ENCODE data around the gene TBC1D7. TPM values are rescaled to one million over a fixed set of nuclear protein-coding genes. Genes with fewer than 3 reads are reported as not detected.

The TBC1D7 gene
- total RNA-seq, 1 experiment from 2014 or later, result 29.2 TPM

- Histone ChIP-seq H3K4me3 (no peak overlapping the region), H4K20me1 (ENCODE audit: insufficient read depth) (no peaks in the 10 kb centered on the region), H3K9me2 (ENCODE audit: insufficient read depth) (no peaks in the 10 kb centered on the region), H3K4me1 (replicated peaks; ENCODE audit: insufficient read depth) (no peaks in the 10 kb centered on the region), H3K27me3 (ENCODE audit: insufficient read depth, low read depth) (no peaks in the 10 kb centered on the region), H3K79me2 (ENCODE audit: low read depth) (no peaks in the 10 kb centered on the region), H3K36me3 (ENCODE audit: low read depth) (no peaks in the 10 kb centered on the region), H3K9me3 (ENCODE audit: insufficient read depth, low read depth) (no peaks in the 10 kb centered on the region), H2AFZ (no peak overlapping the region), H3K4me2 (no peak overlapping the region), H3K27ac (no peak overlapping the region), H3F3A (ENCODE audit: insufficient read depth, low read depth) (no peaks in the 10 kb centered on the region)
- POLR2A ChIA-PET (ENCODE audit: unreplicated experiment), result no interaction called here
- intact Hi-C loops (cut with micrococcal nuclease; ENCODE audit: unreplicated experiment), result no loop called here
- CTCF ChIA-PET, result no interaction called here
- TF ChIP-seq EZH2 (IDR thresholded peaks at IDR 0.05; ENCODE audit: low read depth) (no peak), CTCF (conservative IDR thresholded peaks at IDR 0.05) (no peak)
- no TSS peak for BruUV-seq (replicated peaks)
- no peak for DNase-seq
Measured at GRCh38 chr6:13287104-13287503, 41.2 kb downstream of the TBC1D7 start.

DNA sequence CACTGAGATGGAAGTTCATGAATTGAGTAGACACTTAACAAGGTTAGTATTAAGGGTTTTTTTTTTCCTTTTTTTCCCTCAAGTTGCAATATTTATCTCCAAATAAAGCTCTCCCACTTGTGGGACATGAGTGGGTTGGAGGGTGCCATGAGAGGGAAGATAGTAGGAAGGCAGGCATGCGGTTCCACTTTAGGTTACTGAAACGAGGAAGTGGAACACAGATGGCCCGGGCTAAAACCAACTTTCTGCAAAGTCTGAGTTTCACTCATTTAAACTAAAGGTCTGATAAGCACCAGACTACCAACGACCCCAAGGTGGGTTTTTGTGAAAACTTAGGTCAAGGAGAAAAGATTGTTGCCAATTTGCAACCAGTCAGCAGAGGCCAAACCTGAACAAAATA is 42.2 kb downstream of the TBC1D7 start:
- no peaks in the 10 kb centered on the region for H3K4me1 ChIP-seq (replicated peaks; ENCODE audit: insufficient read depth)
- no peaks in the 10 kb centered on the region for H3K36me3 ChIP-seq (ENCODE audit: low read depth)
- H2AFZ ChIP-seq, result no peak overlapping the region
- H3F3A ChIP-seq (ENCODE audit: insufficient read depth, low read depth), result no peaks in the 10 kb centered on the region
- H3K79me2 ChIP-seq (ENCODE audit: low read depth), result no peaks in the 10 kb centered on the region
- H3K4me3 ChIP-seq, result no peak overlapping the region
- intact Hi-C loops (cut with micrococcal nuclease; ENCODE audit: unreplicated experiment), result no loop called here
- no TSS peak for BruUV-seq (replicated peaks)
- ChIA-PET POLR2A (ENCODE audit: unreplicated experiment) (no interaction called here), CTCF (no interaction called here)
- no peak overlapping the region for H3K4me2 ChIP-seq
- H3K27ac ChIP-seq, result no peak overlapping the region
- no peaks in the 10 kb centered on the region for H3K9me3 ChIP-seq (ENCODE audit: insufficient read depth, low read depth)
- H3K27me3 ChIP-seq (ENCODE audit: insufficient read depth, low read depth), result no peaks in the 10 kb centered on the region
- no peak for DNase-seq
- no peak for TF ChIP-seq CTCF (conservative IDR thresholded peaks at IDR 0.05)
- TF ChIP-seq EZH2 (IDR thresholded peaks at IDR 0.05; ENCODE audit: low read depth), result no peak
- no peaks in the 10 kb centered on the region for H3K9me2 ChIP-seq (ENCODE audit: insufficient read depth)
- no peaks in the 10 kb centered on the region for H4K20me1 ChIP-seq (ENCODE audit: insufficient read depth)

GRCh38 chr6:13285705-13286104 is 42.6 kb downstream of the TBC1D7 start:
- Histone ChIP-seq H3K79me2 (ENCODE audit: low read depth) (no peaks in the 10 kb centered on the region), H4K20me1 (ENCODE audit: insufficient read depth) (no peaks in the 10 kb centered on the region), H3K9me3 (ENCODE audit: insufficient read depth, low read depth) (no peaks in the 10 kb centered on the region), H3K4me2 (no peak overlapping the region), H3K27me3 (ENCODE audit: insufficient read depth, low read depth) (no peaks in the 10 kb centered on the region), H3K9me2 (ENCODE audit: insufficient read depth) (no peaks in the 10 kb centered on the region), H3K27ac (no peak overlapping the region), H3K4me1 (replicated peaks; ENCODE audit: insufficient read depth) (no peaks in the 10 kb centered on the region), H3K36me3 (ENCODE audit: low read depth) (no peaks in the 10 kb centered on the region), H3K4me3 (no peak overlapping the region), H2AFZ (no peak overlapping the region), H3F3A (ENCODE audit: insufficient read depth, low read depth) (no peaks in the 10 kb centered on the region)
- no peak for TF ChIP-seq CTCF (conservative IDR thresholded peaks at IDR 0.05)
- CTCF ChIA-PET, result no interaction called here
- POLR2A ChIA-PET (ENCODE audit: unreplicated experiment), result no interaction called here
- DNase-seq, result no peak
- intact Hi-C loops (cut with micrococcal nuclease; ENCODE audit: unreplicated experiment), result no loop called here
- BruUV-seq (replicated peaks), result no TSS peak

All from PC-9 (cell line).